HEK293T (cell line): ENCODE data around the gene SH3PXD2B.

Source experiments
- CTCF ChIA-PET: fragments of 350-600 bp; formaldehyde crosslinking; extraction: SDS; loops from one replicate; lab custom pipeline; 2021; ENCODE audit warnings: antibody characterized with exemption, inconsistent platforms; lab: Yijun Ruan, JAX
- POLR2A ChIA-PET: fragments of 350-600 bp; formaldehyde crosslinking; extraction: SDS; loops from one replicate; lab custom pipeline; 2020; ENCODE audit warnings: antibody characterized with exemption, inconsistent platforms; lab: Yijun Ruan, JAX
- DNase-seq: peaks from one replicate; pipeline ENCODE4 v3.0.0; 2012; ENCODE audit warnings: mixed read lengths; ENCODE audit errors: extremely low spot score
- ARNT ChIP-seq: fragments of 450-650 bp; IDR thresholded peaks from 2 replicates; pipeline ENCODE4 v1.6.1; 2017; ENCODE audit warnings: mild to moderate bottlenecking
- BHLHE40 ChIP-seq: fragments of 450-650 bp; IDR thresholded peaks from 2 replicates; pipeline ENCODE4 v1.6.1; 2016; ENCODE audit warnings: mild to moderate bottlenecking, moderate library complexity, borderline replicate concordance
- CTBP1 ChIP-seq: fragments of 450-650 bp; IDR thresholded peaks from 2 replicates; pipeline ENCODE4 v1.6.1; 2016; ENCODE audit warnings: borderline replicate concordance
- ELF4 ChIP-seq: fragments of 450-650 bp; IDR thresholded peaks from 2 replicates; pipeline ENCODE4 v1.6.1; 2017; ENCODE audit warnings: antibody characterized with exemption
- FOXA1 ChIP-seq: fragments of 450-650 bp; IDR thresholded peaks from 2 replicates; pipeline ENCODE4 v1.6.1; 2016; ENCODE audit warnings: mild to moderate bottlenecking
- FOXK2 ChIP-seq: fragments of 450-650 bp; IDR thresholded peaks from 2 replicates; pipeline ENCODE4 v1.6.1; 2016; ENCODE audit warnings: mild to moderate bottlenecking
- FOXM1 ChIP-seq: fragments of 450-650 bp; IDR thresholded peaks from 2 replicates; pipeline ENCODE4 v1.6.1; 2017; ENCODE audit warnings: mild to moderate bottlenecking, borderline replicate concordance
- HDGF ChIP-seq: fragments of 450-650 bp; IDR thresholded peaks from 2 replicates; pipeline ENCODE4 v1.6.1; 2017; ENCODE audit warnings: antibody characterized with exemption, borderline replicate concordance
- L3MBTL2 ChIP-seq: fragments of 450-650 bp; conservative IDR thresholded peaks from 2 replicates; pipeline ENCODE4 v1.6.1; 2016; ENCODE audit warnings: mild to moderate bottlenecking
- LEF1 ChIP-seq: fragments of 450-650 bp; IDR thresholded peaks from 2 replicates; pipeline ENCODE4 v1.6.1; 2017; ENCODE audit warnings: mild to moderate bottlenecking, borderline replicate concordance
- NFRKB ChIP-seq: fragments of 450-650 bp; IDR thresholded peaks from 2 replicates; pipeline ENCODE4 v1.6.1; 2016; ENCODE audit warnings: mild to moderate bottlenecking, moderate library complexity
- PKNOX1 ChIP-seq: fragments of 450-650 bp; IDR thresholded peaks from 2 replicates; pipeline ENCODE4 v1.6.1; 2016
- SP1 ChIP-seq: fragments of 450-650 bp; IDR thresholded peaks from 2 replicates; pipeline ENCODE4 v1.6.1; 2017
- SUZ12 ChIP-seq: fragments of 450-650 bp; IDR thresholded peaks from 2 replicates; pipeline ENCODE4 v1.6.1; 2016; ENCODE audit warnings: mild to moderate bottlenecking
- TARDBP ChIP-seq: fragments of 450-650 bp; IDR thresholded peaks from 2 replicates; pipeline ENCODE4 v1.6.1; 2016
- ZNF384 ChIP-seq: fragments of 450-650 bp; IDR thresholded peaks from 2 replicates; pipeline ENCODE4 v1.6.1; 2016

SH3PXD2B gene

GRCh38 chr5:172498431-172499129 is 44.3 kb upstream of the SH3PXD2B start:
- ChIA-PET CTCF (no interaction called here), POLR2A (no interaction called here)
- no peak for DNase-seq
- no peak for TF ChIP-seq BHLHE40
- TF ChIP-seq CTBP1, result no peak
- TF ChIP-seq NFRKB, result no peak
- no peak for TF ChIP-seq FOXM1
- TF ChIP-seq L3MBTL2, result no peak
- TF ChIP-seq PKNOX1, result no peak
- TF ChIP-seq TARDBP, result no peak
- TF ChIP-seq LEF1, result no peak
- TF ChIP-seq ARNT, result no peak
- TF ChIP-seq SP1, result no peak
- TF ChIP-seq FOXA1, result no peak
- no peak for TF ChIP-seq ELF4

GRCh38 chr5:172497591-172498255 is 43.4 kb upstream of the SH3PXD2B start:
- ChIA-PET CTCF (no interaction called here), POLR2A (no interaction called here)
- TF ChIP-seq PKNOX1, result no peak
- no peak for TF ChIP-seq ELF4
- TF ChIP-seq HDGF, result no peak
- TF ChIP-seq ZNF384, result no peak
- TF ChIP-seq LEF1, result no peak
- TF ChIP-seq BHLHE40, result no peak
- TF ChIP-seq FOXM1, result no peak
- no peak for TF ChIP-seq CTBP1
- no peak for TF ChIP-seq FOXA1
- TF ChIP-seq TARDBP, result no peak
- no peak for TF ChIP-seq SUZ12
- TF ChIP-seq SP1, result no peak
- TF ChIP-seq FOXK2, result no peak
- TF ChIP-seq ARNT, result no peak
- no peak for TF ChIP-seq L3MBTL2
- TF ChIP-seq NFRKB, result no peak
- no peak for DNase-seq

- no peak for DNase-seq
- POLR2A ChIA-PET, result no interaction called here
- TF ChIP-seq ZNF384, result no peak
- no peak for TF ChIP-seq BHLHE40
- no peak for TF ChIP-seq FOXA1
- no peak for TF ChIP-seq SUZ12
- TF ChIP-seq SP1, result no peak
- TF ChIP-seq FOXM1, result no peak
- no peak for TF ChIP-seq HDGF
- no peak for TF ChIP-seq LEF1
- no peak for TF ChIP-seq ARNT
- no peak for TF ChIP-seq CTBP1
- no peak for TF ChIP-seq PKNOX1
- TF ChIP-seq NFRKB, result no peak
- no peak for TF ChIP-seq L3MBTL2
- no peak for TF ChIP-seq ELF4
- no peak for TF ChIP-seq FOXK2
- TF ChIP-seq TARDBP, result no peak
- CTCF ChIA-PET, result no interaction called here
These were observed 42.5 kb upstream of the SH3PXD2B start for GRCh38 chr5:172496671-172497371.

GRCh38 chr5:172494630-172495505 is 40.5 kb upstream of the SH3PXD2B start:
- ChIA-PET CTCF (no interaction called here), POLR2A (no interaction called here)
- no peak for DNase-seq
- no peak for TF ChIP-seq SP1

- DNase-seq, result no peak
- no peak for TF ChIP-seq BHLHE40
- TF ChIP-seq ZNF384, result no peak
- TF ChIP-seq NFRKB, result no peak
- TF ChIP-seq FOXA1, result no peak
- no peak for TF ChIP-seq FOXM1
- TF ChIP-seq SUZ12, result no peak
- no peak for TF ChIP-seq HDGF
- no peak for TF ChIP-seq SP1
- TF ChIP-seq CTBP1, result no peak
- no peak for TF ChIP-seq FOXK2
- no peak for TF ChIP-seq ARNT
- no peak for TF ChIP-seq ELF4
- no peak for TF ChIP-seq PKNOX1
- TF ChIP-seq TARDBP, result no peak
- no peak for TF ChIP-seq L3MBTL2
- TF ChIP-seq LEF1, result no peak
- ChIA-PET CTCF (no interaction called here), POLR2A (no interaction called here)
These were observed 39.6 kb upstream of the SH3PXD2B start for GRCh38 chr5:172493906-172494305.
